Measurements from ENCODE around the gene ZFP42.

The ZFP42 gene

GRCh38 chr4:188015025-188015940 lies 19.7 kb downstream of the ZFP42 start:
- H3K4me3 ChIP-seq (ENCODE audit: low read depth, low read length), result no peak overlapping the region
- no peaks in the 10 kb centered on the region for H3K9me3 ChIP-seq
- DNase-seq, result no peak
- no peaks in the 10 kb centered on the region for H3K4me1 ChIP-seq
- no peak for TF ChIP-seq CTCF (IDR thresholded peaks at IDR 0.05; ENCODE audit: low read depth, low read length)
- no peaks in the 10 kb centered on the region for H3K36me3 ChIP-seq
- H3K27me3 ChIP-seq, result no peaks in the 10 kb centered on the region

GRCh38 chr4:188016754-188017153 lies 21.2 kb downstream of the ZFP42 start:
- Histone ChIP-seq H3K9me3 (no peaks in the 10 kb centered on the region), H3K36me3 (no peaks in the 10 kb centered on the region), H3K4me3 (ENCODE audit: low read depth, low read length) (no peak overlapping the region), H3K27me3 (no peaks in the 10 kb centered on the region), H3K4me1 (no peaks in the 10 kb centered on the region)
- DNase-seq, result no peak
- TF ChIP-seq CTCF (IDR thresholded peaks at IDR 0.05; ENCODE audit: low read depth, low read length), result no peak

GRCh38 chr4:188018262-188018661 lies 22.7 kb downstream of the ZFP42 start:
- DNase-seq, result no peak
- no peaks in the 10 kb centered on the region for H3K27me3 ChIP-seq

GRCh38 chr4:188021548-188022249 lies 26.1 kb downstream of the ZFP42 start:
- TF ChIP-seq CTCF (IDR thresholded peaks at IDR 0.05; ENCODE audit: low read depth, low read length), result no peak
- H3K4me3 ChIP-seq (ENCODE audit: low read depth, low read length), result no peak overlapping the region
- no peaks in the 10 kb centered on the region for H3K36me3 ChIP-seq
- no peaks in the 10 kb centered on the region for H3K27me3 ChIP-seq
- H3K4me1 ChIP-seq, result no peaks in the 10 kb centered on the region
- no peak for DNase-seq
- no peaks in the 10 kb centered on the region for H3K9me3 ChIP-seq

More at GRCh38 chr4:188018262-188018661, 22.7 kb downstream of the ZFP42 start:
- Histone ChIP-seq H3K9me3 (no peaks in the 10 kb centered on the region), H3K36me3 (no peaks in the 10 kb centered on the region), H3K4me1 (no peaks in the 10 kb centered on the region), H3K4me3 (ENCODE audit: low read depth, low read length) (no peak overlapping the region)
- no peak for TF ChIP-seq CTCF (IDR thresholded peaks at IDR 0.05; ENCODE audit: low read depth, low read length)

GRCh38 chr4:188023682-188024081 lies 28.1 kb downstream of the ZFP42 start:
- no peaks in the 10 kb centered on the region for H3K9me3 ChIP-seq
- H3K4me1 ChIP-seq, result no peaks in the 10 kb centered on the region
- DNase-seq, result no peak
- no peaks in the 10 kb centered on the region for H3K27me3 ChIP-seq
- no peaks in the 10 kb centered on the region for H3K36me3 ChIP-seq
- H3K4me3 ChIP-seq (ENCODE audit: low read depth, low read length), result no peak overlapping the region
- TF ChIP-seq CTCF (IDR thresholded peaks at IDR 0.05; ENCODE audit: low read depth, low read length), result no peak

- Histone ChIP-seq H3K27me3 (no peaks in the 10 kb centered on the region), H3K4me3 (ENCODE audit: low read depth, low read length) (no peak overlapping the region), H3K4me1 (no peaks in the 10 kb centered on the region), H3K36me3 (no peaks in the 10 kb centered on the region), H3K9me3 (no peaks in the 10 kb centered on the region)
- TF ChIP-seq CTCF (IDR thresholded peaks at IDR 0.05; ENCODE audit: low read depth, low read length), result no peak
- no peak for DNase-seq
Observed at GRCh38 chr4:188025476-188025875, 29.9 kb downstream of the ZFP42 start.

Measured in BE2C (cell line).